ENCODE results near the gene COPG2. TPM values are rescaled to one million over a fixed set of nuclear protein-coding genes. Genes with fewer than 3 reads are reported as not detected.

Gene COPG2
- total RNA-seq, 1 donor from 2014 or later: 167 TPM

- peak overlapping the region; percentile 86 for H3K27ac Mint-ChIP-seq
- Histone ChIP-seq H3K27me3 (peaks cover 15% of the 10 kb centered on the region), H3K79me2 (ENCODE audit: low read depth) (peaks cover 48% of the 10 kb centered on the region), H3K9ac (no peak overlapping the region), H3K4me1 (peaks cover 15% of the 10 kb centered on the region), H2AFZ (replicated peaks) (no peak overlapping the region), H3K4me3 (no peak overlapping the region), H3K27ac (peak overlapping the region; percentile 53), H3K36me3 (no peaks in the 10 kb centered on the region), H4K20me1 (ENCODE audit: low read depth) (peaks cover 20% of the 10 kb centered on the region), H3K4me2 (peak overlapping the region; percentile 23), H3F3A (ENCODE audit: low read depth) (peaks cover 22% of the 10 kb centered on the region), H3K9me3 (ENCODE audit: low read depth) (no peaks in the 10 kb centered on the region)
- H3K36me3 Mint-ChIP-seq: peaks cover 29% of the 10 kb centered on the region
- DNase-seq (ENCODE audit: low spot score): peak; percentile 15
- H3K4me3 Mint-ChIP-seq: peak overlapping the region; percentile 13
- H3K4me1 Mint-ChIP-seq: peaks cover 39% of the 10 kb centered on the region
- peaks cover 30% of the 10 kb centered on the region for H3K9me3 Mint-ChIP-seq
- TF ChIP-seq CTCF (IDR thresholded peaks at IDR 0.05): no peak
- TF ChIP-seq EZH2 (IDR thresholded peaks at IDR 0.05): no peak
- no peak for TF ChIP-seq EZH2phosphoT487 (IDR thresholded peaks at IDR 0.05)
- H3K27me3 Mint-ChIP-seq (ENCODE audit: insufficient read depth, low read depth): peaks cover 26% of the 10 kb centered on the region
Observed at GRCh38 chr7:130489140-130489983, 179.2 kb downstream of the COPG2 start.

- Histone ChIP-seq H3K4me2 (no peak overlapping the region), H3K4me3 (no peak overlapping the region), H4K20me1 (ENCODE audit: low read depth) (peaks cover 12% of the 10 kb centered on the region), H2AFZ (replicated peaks) (no peak overlapping the region), H3K9ac (no peak overlapping the region), H3K9me3 (ENCODE audit: low read depth) (no peaks in the 10 kb centered on the region), H3K27ac (no peak overlapping the region), H3K79me2 (ENCODE audit: low read depth) (peaks cover 40% of the 10 kb centered on the region), H3K36me3 (no peaks in the 10 kb centered on the region), H3K27me3 (peaks cover 12% of the 10 kb centered on the region), H3K4me1 (peaks cover 15% of the 10 kb centered on the region), H3F3A (ENCODE audit: low read depth) (peaks cover 22% of the 10 kb centered on the region)
- no peak for DNase-seq (ENCODE audit: low spot score)
- H3K9me3 Mint-ChIP-seq: peaks cover 30% of the 10 kb centered on the region
- H3K4me3 Mint-ChIP-seq: peak overlapping the region; percentile 12
- H3K36me3 Mint-ChIP-seq: peaks cover 25% of the 10 kb centered on the region
- peaks cover 26% of the 10 kb centered on the region for H3K27me3 Mint-ChIP-seq (ENCODE audit: insufficient read depth, low read depth)
- peaks cover 33% of the 10 kb centered on the region for H3K4me1 Mint-ChIP-seq
- TF ChIP-seq EZH2 (IDR thresholded peaks at IDR 0.05): no peak
- TF ChIP-seq CTCF (IDR thresholded peaks at IDR 0.05): no peak
- no peak for TF ChIP-seq EZH2phosphoT487 (IDR thresholded peaks at IDR 0.05)
- peak overlapping the region; percentile 86 for H3K27ac Mint-ChIP-seq
Observed at GRCh38 chr7:130488392-130489139, 180.0 kb downstream of the COPG2 start.

GRCh38 chr7:130486954-130487436, 181.6 kb downstream of the COPG2 start:
- Histone ChIP-seq H3K4me2 (peak overlapping the region; percentile 74), H4K20me1 (ENCODE audit: low read depth) (no peaks in the 10 kb centered on the region)

More at GRCh38 chr7:130486954-130487436, 181.6 kb downstream of the COPG2 start:
- Histone ChIP-seq H3K9me3 (ENCODE audit: low read depth) (no peaks in the 10 kb centered on the region), H3K4me1 (peaks cover 15% of the 10 kb centered on the region), H3K4me3 (peak overlapping the region; percentile 48), H3K27me3 (no peaks in the 10 kb centered on the region), H3K27ac (no peak overlapping the region), H3K9ac (no peak overlapping the region), H3F3A (ENCODE audit: low read depth) (peaks cover 22% of the 10 kb centered on the region), H2AFZ (replicated peaks) (peak overlapping the region; percentile 92), H3K79me2 (ENCODE audit: low read depth) (peaks cover 25% of the 10 kb centered on the region), H3K36me3 (no peaks in the 10 kb centered on the region)
- Mint-ChIP-seq H3K36me3 (peaks cover 18% of the 10 kb centered on the region), H3K27me3 (ENCODE audit: insufficient read depth, low read depth) (peaks cover 19% of the 10 kb centered on the region), H3K4me1 (peaks cover 36% of the 10 kb centered on the region), H3K9me3 (peaks cover 24% of the 10 kb centered on the region), H3K4me3 (peak overlapping the region; percentile 79), H3K27ac (peak overlapping the region; percentile 57)
- TF ChIP-seq EZH2 (IDR thresholded peaks at IDR 0.05) (no peak), EZH2phosphoT487 (IDR thresholded peaks at IDR 0.05) (no peak)
- DNase-seq (ENCODE audit: low spot score): no peak
